Stimulated activated naive B cell treated with anti-CD40 and anti-IgM and Interleukin-4, amounts not matched to agents 10 μg/mL and 1 μg/mL and 100 μg/mL, for 72 hours (primary cell): Measurements from ENCODE around the gene VPS51.
"Not testable (repeated sequence)": the region's sequence is repeated elsewhere in the genome, so short reads cannot be mapped to it uniquely, and the experiment has no call there.

Experiments
- ATAC-seq, 2 donors: fragments of 150-1000 bp; cut with Tn5 transposase; replicated peaks; 2 replicates each; pipeline ENCODE4 v1.10.0; 2021; ENCODE audit warnings: moderate library complexity in 1 of 2
- DNase-seq: peaks from one replicate; pipeline ENCODE4 v3.0.0; 2021
- H3K27ac Mint-ChIP-seq: one replicate; pipeline ENCODE4 v1.8.0; 2022; ENCODE audit warnings: mild to moderate bottlenecking, mixed read lengths
- H3K27me3 Mint-ChIP-seq, 2 donors: one replicate each; pipeline ENCODE4 v1.8.0; 2022; ENCODE audit warnings: mixed read lengths in 2 of 2
- H3K36me3 Mint-ChIP-seq, 2 donors: one replicate each; pipeline ENCODE4 v1.8.0; 2022; ENCODE audit warnings: mixed read lengths in 2 of 2, mild to moderate bottlenecking in 1 of 2
- H3K4me1 Mint-ChIP-seq, 2 donors: one replicate each; pipeline ENCODE4 v1.8.0; 2022; ENCODE audit warnings: mixed read lengths in 2 of 2, mild to moderate bottlenecking in 1 of 2
- H3K4me3 Mint-ChIP-seq, 2 donors: one replicate each; pipeline ENCODE4 v1.8.0; 2022; ENCODE audit warnings: mild to moderate bottlenecking in 2 of 2, mixed read lengths in 2 of 2, moderate library complexity in 1 of 2
- H3K9me3 Mint-ChIP-seq, 2 donors: one replicate each; pipeline ENCODE4 v1.8.0; 2022; ENCODE audit warnings: mixed read lengths in 2 of 2, mild to moderate bottlenecking in 1 of 2

The VPS51 gene

GRCh38 chr11:65135633-65136145 is 39.7 kb downstream of the VPS51 start:
- Mint-ChIP-seq H3K4me1 (peaks cover 37 to 61% of the 10 kb centered on the region in 2 donors), H3K4me3 (peak overlapping the region; percentile 98), H3K27ac (peak overlapping the region; percentile 100), H3K36me3 (peaks cover 32 to 41% of the 10 kb centered on the region in 2 donors), H3K9me3 (no peaks in the 10 kb centered on the region), H3K27me3 (no peaks in the 10 kb centered on the region)
- DNase-seq (no peak), ATAC-seq (no peak)

- Mint-ChIP-seq H3K27me3 (no peaks in the 10 kb centered on the region), H3K4me1 (peaks cover 27 to 52% of the 10 kb centered on the region in 2 donors), H3K36me3 (peaks cover 27 to 34% of the 10 kb centered on the region in 2 donors), H3K9me3 (no peaks in the 10 kb centered on the region), H3K4me3 (no peak overlapping the region), H3K27ac (peak overlapping the region; percentile 70)
- ATAC-seq (no peak), DNase-seq (no peak)
Observed at GRCh38 chr11:65136515-65137096, 40.6 kb downstream of the VPS51 start.

- Mint-ChIP-seq H3K9me3 (no peaks in the 10 kb centered on the region), H3K4me1 (peaks cover 14 to 32% of the 10 kb centered on the region in 2 donors), H3K27me3 (no peaks in the 10 kb centered on the region), H3K4me3 (no peak overlapping the region), H3K27ac (no peak overlapping the region), H3K36me3 (peaks cover 3 to 4% of the 10 kb centered on the region in 2 donors)
- no peak for DNase-seq
- ATAC-seq, result no peak
Observed at GRCh38 chr11:65141896-65142494, 46.0 kb downstream of the VPS51 start.

GRCh38 chr11:65147352-65148075 is 51.5 kb downstream of the VPS51 start:
- DNase-seq, result no peak
- H3K4me3 Mint-ChIP-seq, result no peak overlapping the region
- H3K27ac Mint-ChIP-seq, result no peak overlapping the region
- H3K9me3 Mint-ChIP-seq, result no peaks in the 10 kb centered on the region
- H3K27me3 Mint-ChIP-seq, result no peaks in the 10 kb centered on the region
- H3K36me3 Mint-ChIP-seq, result no peaks in the 10 kb centered on the region
- ATAC-seq, result no peak
- peaks cover 23 to 45% of the 10 kb centered on the region in 2 donors for H3K4me1 Mint-ChIP-seq

GRCh38 chr11:65148657-65149056 is 52.6 kb downstream of the VPS51 start:
- H3K4me1 Mint-ChIP-seq, result peaks cover 28 to 49% of the 10 kb centered on the region in 2 donors
- no peak for ATAC-seq
- no peaks in the 10 kb centered on the region for H3K9me3 Mint-ChIP-seq

GRCh38 chr11:65150131-65150508 is 54.1 kb downstream of the VPS51 start:
- ATAC-seq, H3K9me3 Mint-ChIP-seq, DNase-seq, H3K27me3 Mint-ChIP-seq, H3K27ac Mint-ChIP-seq, H3K4me3 Mint-ChIP-seq, H3K36me3 Mint-ChIP-seq: not testable (repeated sequence)
- H3K4me1 Mint-ChIP-seq, result peaks cover 28 to 49% of the 10 kb centered on the region in 2 donors

More at GRCh38 chr11:65148657-65149056, 52.6 kb downstream of the VPS51 start:
- Mint-ChIP-seq H3K27ac (no peak overlapping the region), H3K4me3 (no peak overlapping the region), H3K36me3 (no peaks in the 10 kb centered on the region), H3K27me3 (no peaks in the 10 kb centered on the region)
- DNase-seq, result no peak

GRCh38 chr11:65150509-65151299 is 54.7 kb downstream of the VPS51 start:
- peak overlapping the region; percentile 84 for H3K27ac Mint-ChIP-seq
- DNase-seq (peak; percentile 46), ATAC-seq (peak; percentile 88 to 92)
- H3K9me3 Mint-ChIP-seq, result no peaks in the 10 kb centered on the region
- H3K27me3 Mint-ChIP-seq, result no peaks in the 10 kb centered on the region
- no peaks in the 10 kb centered on the region for H3K36me3 Mint-ChIP-seq
- peaks cover 25 to 48% of the 10 kb centered on the region in 2 donors for H3K4me1 Mint-ChIP-seq
- H3K4me3 Mint-ChIP-seq, result peak overlapping the region in 1 of 2 donors; percentile 23

- H3K36me3 Mint-ChIP-seq, result no peaks in the 10 kb centered on the region
- peaks cover 20 to 41% of the 10 kb centered on the region in 2 donors for H3K4me1 Mint-ChIP-seq
- no peaks in the 10 kb centered on the region for H3K9me3 Mint-ChIP-seq
- H3K27me3 Mint-ChIP-seq, result no peaks in the 10 kb centered on the region
- peak overlapping the region; percentile 68 for H3K27ac Mint-ChIP-seq
- ATAC-seq (no peak), DNase-seq (no peak)
- H3K4me3 Mint-ChIP-seq, result no peak overlapping the region
Observed at GRCh38 chr11:65151331-65151899, 55.4 kb downstream of the VPS51 start.

GRCh38 chr11:65152122-65152521 is 56.1 kb downstream of the VPS51 start:
- ATAC-seq (peak; percentile 10 to 43), DNase-seq (no peak)
- Mint-ChIP-seq H3K4me3 (no peak overlapping the region), H3K36me3 (no peaks in the 10 kb centered on the region), H3K4me1 (peaks cover 20 to 35% of the 10 kb centered on the region in 2 donors), H3K27me3 (no peaks in the 10 kb centered on the region), H3K27ac (peak overlapping the region; percentile 68), H3K9me3 (no peaks in the 10 kb centered on the region)

- Mint-ChIP-seq H3K4me3 (no peak overlapping the region), H3K36me3 (no peaks in the 10 kb centered on the region), H3K4me1 (peaks cover 14 to 18% of the 10 kb centered on the region in 2 donors), H3K9me3 (no peaks in the 10 kb centered on the region), H3K27me3 (no peaks in the 10 kb centered on the region), H3K27ac (no peak overlapping the region)
- ATAC-seq (no peak), DNase-seq (no peak)
Observed at GRCh38 chr11:65156256-65156655, 60.2 kb downstream of the VPS51 start.

GRCh38 chr11:65156926-65157325 is 60.9 kb downstream of the VPS51 start:
- DNase-seq (no peak), ATAC-seq (no peak)
- H3K4me1 Mint-ChIP-seq, result peaks cover 9 to 11% of the 10 kb centered on the region in 2 donors
- H3K4me3 Mint-ChIP-seq, result no peak overlapping the region
- no peaks in the 10 kb centered on the region for H3K36me3 Mint-ChIP-seq
- H3K27ac Mint-ChIP-seq, result no peak overlapping the region
- H3K9me3 Mint-ChIP-seq, result no peaks in the 10 kb centered on the region
- no peaks in the 10 kb centered on the region for H3K27me3 Mint-ChIP-seq

GRCh38 chr11:65157336-65157735 is 61.3 kb downstream of the VPS51 start:
- Mint-ChIP-seq H3K4me3 (no peak overlapping the region), H3K9me3 (no peaks in the 10 kb centered on the region)
- ATAC-seq, result no peak

GRCh38 chr11:65159012-65159411 is 63.0 kb downstream of the VPS51 start:
- peak in 1 of 2 donors; percentile 23 for ATAC-seq
- no peak overlapping the region for H3K4me3 Mint-ChIP-seq
- no peaks in the 10 kb centered on the region for H3K36me3 Mint-ChIP-seq
- H3K27me3 Mint-ChIP-seq, result no peaks in the 10 kb centered on the region
- no peak for DNase-seq
- no peaks in the 10 kb centered on the region for H3K4me1 Mint-ChIP-seq
- H3K9me3 Mint-ChIP-seq, result no peaks in the 10 kb centered on the region
- no peak overlapping the region for H3K27ac Mint-ChIP-seq

More at GRCh38 chr11:65157336-65157735, 61.3 kb downstream of the VPS51 start:
- Mint-ChIP-seq H3K36me3 (no peaks in the 10 kb centered on the region), H3K4me1 (peaks cover 6 to 7% of the 10 kb centered on the region in 2 donors), H3K27ac (no peak overlapping the region), H3K27me3 (no peaks in the 10 kb centered on the region)
- no peak for DNase-seq

GRCh38 chr11:65160643-65161042 is 64.6 kb downstream of the VPS51 start:
- no peak for ATAC-seq

More at GRCh38 chr11:65160643-65161042, 64.6 kb downstream of the VPS51 start:
- Mint-ChIP-seq H3K36me3 (no peaks in the 10 kb centered on the region), H3K4me3 (no peak overlapping the region), H3K4me1 (no peaks in the 10 kb centered on the region), H3K27ac (no peak overlapping the region), H3K9me3 (no peaks in the 10 kb centered on the region), H3K27me3 (no peaks in the 10 kb centered on the region)
- DNase-seq, result no peak
